ENCODE measurements around the gene PAQR5.

DNA sequence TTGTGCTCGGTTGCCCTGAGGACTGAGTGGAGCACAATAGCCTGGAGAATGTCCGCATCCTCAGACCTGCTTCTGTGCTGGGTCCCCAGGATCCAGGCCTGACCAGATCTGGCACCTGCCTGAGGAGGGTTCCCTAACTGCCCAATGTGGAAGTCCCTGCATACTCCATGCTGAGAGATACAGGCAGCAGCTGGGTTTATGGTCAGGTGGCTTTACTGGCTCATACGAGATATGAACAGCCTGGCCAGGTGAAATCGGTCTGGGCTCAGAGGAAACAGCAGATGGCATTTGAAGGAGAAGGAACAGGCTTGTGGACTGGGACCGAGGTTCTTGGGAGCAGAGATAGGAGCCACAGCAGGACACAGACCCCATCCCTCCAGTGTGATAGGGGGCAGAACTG is 97.3 kb downstream of the PAQR5 start:
- TF ChIP-seq, protein P1, sequence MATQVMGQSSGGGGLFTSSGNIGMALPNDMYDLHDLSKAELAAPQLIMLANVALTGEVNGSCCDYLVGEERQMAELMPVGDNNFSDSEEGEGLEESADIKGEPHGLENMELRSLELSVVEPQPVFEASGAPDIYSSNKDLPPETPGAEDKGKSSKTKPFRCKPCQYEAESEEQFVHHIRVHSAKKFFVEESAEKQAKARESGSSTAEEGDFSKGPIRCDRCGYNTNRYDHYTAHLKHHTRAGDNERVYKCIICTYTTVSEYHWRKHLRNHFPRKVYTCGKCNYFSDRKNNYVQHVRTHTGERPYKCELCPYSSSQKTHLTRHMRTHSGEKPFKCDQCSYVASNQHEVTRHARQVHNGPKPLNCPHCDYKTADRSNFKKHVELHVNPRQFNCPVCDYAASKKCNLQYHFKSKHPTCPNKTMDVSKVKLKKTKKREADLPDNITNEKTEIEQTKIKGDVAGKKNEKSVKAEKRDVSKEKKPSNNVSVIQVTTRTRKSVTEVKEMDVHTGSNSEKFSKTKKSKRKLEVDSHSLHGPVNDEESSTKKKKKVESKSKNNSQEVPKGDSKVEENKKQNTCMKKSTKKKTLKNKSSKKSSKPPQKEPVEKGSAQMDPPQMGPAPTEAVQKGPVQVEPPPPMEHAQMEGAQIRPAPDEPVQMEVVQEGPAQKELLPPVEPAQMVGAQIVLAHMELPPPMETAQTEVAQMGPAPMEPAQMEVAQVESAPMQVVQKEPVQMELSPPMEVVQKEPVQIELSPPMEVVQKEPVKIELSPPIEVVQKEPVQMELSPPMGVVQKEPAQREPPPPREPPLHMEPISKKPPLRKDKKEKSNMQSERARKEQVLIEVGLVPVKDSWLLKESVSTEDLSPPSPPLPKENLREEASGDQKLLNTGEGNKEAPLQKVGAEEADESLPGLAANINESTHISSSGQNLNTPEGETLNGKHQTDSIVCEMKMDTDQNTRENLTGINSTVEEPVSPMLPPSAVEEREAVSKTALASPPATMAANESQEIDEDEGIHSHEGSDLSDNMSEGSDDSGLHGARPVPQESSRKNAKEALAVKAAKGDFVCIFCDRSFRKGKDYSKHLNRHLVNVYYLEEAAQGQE (IDR thresholded peaks at IDR 0.05) = no peak
- TF ChIP-seq NR2F2 (IDR thresholded peaks at IDR 0.05) (no peak), SP1 (IDR thresholded peaks at IDR 0.05) (no peak)
- TF ChIP-seq, protein P2, sequence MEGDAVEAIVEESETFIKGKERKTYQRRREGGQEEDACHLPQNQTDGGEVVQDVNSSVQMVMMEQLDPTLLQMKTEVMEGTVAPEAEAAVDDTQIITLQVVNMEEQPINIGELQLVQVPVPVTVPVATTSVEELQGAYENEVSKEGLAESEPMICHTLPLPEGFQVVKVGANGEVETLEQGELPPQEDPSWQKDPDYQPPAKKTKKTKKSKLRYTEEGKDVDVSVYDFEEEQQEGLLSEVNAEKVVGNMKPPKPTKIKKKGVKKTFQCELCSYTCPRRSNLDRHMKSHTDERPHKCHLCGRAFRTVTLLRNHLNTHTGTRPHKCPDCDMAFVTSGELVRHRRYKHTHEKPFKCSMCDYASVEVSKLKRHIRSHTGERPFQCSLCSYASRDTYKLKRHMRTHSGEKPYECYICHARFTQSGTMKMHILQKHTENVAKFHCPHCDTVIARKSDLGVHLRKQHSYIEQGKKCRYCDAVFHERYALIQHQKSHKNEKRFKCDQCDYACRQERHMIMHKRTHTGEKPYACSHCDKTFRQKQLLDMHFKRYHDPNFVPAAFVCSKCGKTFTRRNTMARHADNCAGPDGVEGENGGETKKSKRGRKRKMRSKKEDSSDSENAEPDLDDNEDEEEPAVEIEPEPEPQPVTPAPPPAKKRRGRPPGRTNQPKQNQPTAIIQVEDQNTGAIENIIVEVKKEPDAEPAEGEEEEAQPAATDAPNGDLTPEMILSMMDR (IDR thresholded peaks at IDR 0.05; ENCODE audit: low read depth, low read length, missing input control) = no peak

Data from liver (tissue), 3 donors.